IMR-90 (cell line): ENCODE measurements around the gene IMMP1L. TPM values are rescaled to one million over a fixed set of nuclear protein-coding genes. Genes with fewer than 3 reads are reported as not detected.

Experiments
- ATAC-seq: fragments of 200-7000 bp; cut with Tn5 transposase; 2 replicates; pipeline ENCODE4 v1.9.1; 2020; ENCODE audit warnings: low read depth, mild to moderate bottlenecking, moderate library complexity
- BruUV-seq: library from RNA; stranded (reverse); fragments of 400-500 nt; replicated peaks from 2 replicates; lab custom pipeline; 2021; lab: Mats Ljungman, UMichigan
- CTCF ChIA-PET: fragments of 300-600 bp; formaldehyde crosslinking; extraction: SDS; loops from one replicate; lab custom pipeline; 2021; ENCODE audit warnings: antibody characterized with exemption; lab: Yijun Ruan, JAX
- POLR2A ChIA-PET: fragments of 300-600 bp; sonication (Branson Sonifier 250); formaldehyde crosslinking; loops from one replicate; lab custom pipeline; 2022; ENCODE audit warnings: antibody characterized with exemption; ENCODE audit not compliant: unreplicated experiment; lab: Charles Lee
- DNase-seq: peaks from one replicate; pipeline ENCODE4 v3.0.0; 2013
- H2AFZ ChIP-seq: replicated peaks from 2 replicates; pipeline ENCODE3; 2013; ENCODE audit warnings: low read length, mild to moderate bottlenecking; ENCODE audit not compliant: poor library complexity
- H2AK5ac ChIP-seq: 2 replicates; pipeline ENCODE4 v1.6.1; 2013; ENCODE audit warnings: low read depth, low read length, inconsistent platforms
- H2AK9ac ChIP-seq: replicated peaks from 2 replicates; pipeline ENCODE3; 2013; ENCODE audit warnings: mild to moderate bottlenecking, low read depth, low read length, moderate library complexity; ENCODE audit not compliant: poor library complexity
- H2BK120ac ChIP-seq: 2 replicates; pipeline ENCODE4 v1.6.1; 2013; ENCODE audit warnings: low read depth, low read length, inconsistent platforms
- H2BK15ac ChIP-seq: 3 replicates; pipeline ENCODE4 v1.6.1; 2013; ENCODE audit warnings: low read depth, low read length, inconsistent platforms
- H2BK20ac ChIP-seq: 2 replicates; pipeline ENCODE4 v1.6.1; 2013; ENCODE audit warnings: low read depth, mild to moderate bottlenecking, inconsistent platforms, low read length, moderate library complexity
- H2BK5ac ChIP-seq: 2 replicates; pipeline ENCODE4 v1.6.1; 2013; ENCODE audit warnings: mild to moderate bottlenecking, low read depth, low read length, inconsistent platforms; ENCODE audit not compliant: poor library complexity, severe bottlenecking
- H3K14ac ChIP-seq: replicated peaks from 2 replicates; pipeline ENCODE4 v1.6.1; 2013; ENCODE audit warnings: low read depth, low read length, inconsistent platforms
- H3K18ac ChIP-seq: 2 replicates; pipeline ENCODE4 v1.6.1; 2013; ENCODE audit warnings: low read depth, low read length, control low read depth
- H3K23ac ChIP-seq: 2 replicates; pipeline ENCODE4 v1.6.1; 2013; ENCODE audit warnings: low read depth, low read length, inconsistent platforms
- H3K27ac ChIP-seq: 2 replicates; pipeline ENCODE4 v1.5.1; 2013; ENCODE audit warnings: mild to moderate bottlenecking, control low read depth, low read length; ENCODE audit not compliant: insufficient read depth
- H3K27me3 ChIP-seq: 2 replicates; pipeline ENCODE4 v1.6.1; 2013; ENCODE audit warnings: low read length; ENCODE audit not compliant: control insufficient read depth, insufficient read depth
- H3K36me3 ChIP-seq: 2 replicates; pipeline ENCODE4 v1.6.1; 2013; ENCODE audit warnings: low read length, mixed read lengths; ENCODE audit not compliant: control insufficient read depth, insufficient read depth
- H3K4ac ChIP-seq: 2 replicates; pipeline ENCODE4 v1.6.1; 2013; ENCODE audit warnings: low read depth, low read length, inconsistent platforms
- H3K4me1 ChIP-seq: 2 replicates; pipeline ENCODE4 v1.6.1; 2013; ENCODE audit warnings: low read length, mixed read lengths; ENCODE audit not compliant: control insufficient read depth, insufficient read depth
- H3K4me2 ChIP-seq: 2 replicates; pipeline ENCODE4 v1.6.1; 2013; ENCODE audit warnings: low read depth, mild to moderate bottlenecking, control low read depth, low read length, moderate library complexity
- H3K4me3 ChIP-seq: 2 replicates; pipeline ENCODE4 v1.5.1; 2013; ENCODE audit warnings: low read depth, mild to moderate bottlenecking, control low read depth, low read length, moderate library complexity; ENCODE audit not compliant: insufficient read depth
- H3K56ac ChIP-seq: 2 replicates; pipeline ENCODE4 v1.6.1; 2013; ENCODE audit warnings: low read length, inconsistent platforms; ENCODE audit not compliant: insufficient read depth; ENCODE audit errors: extremely low read depth
- H3K79me1 ChIP-seq, 2 experiments: 2 replicates each; pipeline ENCODE4 v1.6.1; 2013; ENCODE audit warnings: low read length in 2 of 2, inconsistent platforms in 1 of 2, low read depth in 1 of 2
- H3K9ac ChIP-seq: 2 replicates; pipeline ENCODE4 v1.6.1; 2013; ENCODE audit warnings: low read depth, low read length, control low read depth
- H3K9me1 ChIP-seq: 2 replicates; pipeline ENCODE4 v1.6.1; 2013; ENCODE audit warnings: low read length, inconsistent platforms; ENCODE audit not compliant: insufficient read depth
- H3K9me3 ChIP-seq: 2 replicates; pipeline ENCODE4 v1.6.1; 2013; ENCODE audit warnings: low read length; ENCODE audit not compliant: control insufficient read depth, insufficient read depth
- H4K20me1 ChIP-seq: 2 replicates; pipeline ENCODE4 v1.6.1; 2013; ENCODE audit warnings: low read length, inconsistent platforms; ENCODE audit not compliant: insufficient read depth
- H4K5ac ChIP-seq: 2 replicates; pipeline ENCODE4 v1.6.1; 2013; ENCODE audit warnings: mild to moderate bottlenecking, low read depth, low read length, control low read depth
- H4K8ac ChIP-seq, 2 experiments: 2 replicates each; pipeline ENCODE4 v1.6.1; 2013; ENCODE audit warnings: low read depth in 2 of 2, low read length in 2 of 2, control low read depth in 1 of 2, inconsistent platforms in 1 of 2
- H4K91ac ChIP-seq: 2 replicates; pipeline ENCODE4 v1.6.1; 2013; ENCODE audit warnings: low read depth, low read length, inconsistent platforms; ENCODE audit not compliant: insufficient read depth
- CHD1 ChIP-seq: IDR thresholded peaks from 2 replicates; pipeline ENCODE4 v1.6.1; 2012; ENCODE audit warnings: low read depth, low read length, improper control_type of control experiment
- FOS ChIP-seq: fragments of 150-350 bp; IDR thresholded peaks from 2 replicates; pipeline ENCODE4 v1.6.1; 2016; ENCODE audit warnings: low read depth, low read length
- MAFK ChIP-seq: IDR thresholded peaks from 2 replicates; pipeline ENCODE4 v1.6.1; 2012; ENCODE audit warnings: low read depth, low read length, improper control_type of control experiment
- NFE2L2 ChIP-seq: fragments of 150-350 bp; IDR thresholded peaks from 2 replicates; pipeline ENCODE4 v1.6.1; 2016; ENCODE audit warnings: low read depth, mild to moderate bottlenecking, low read length
- POLR2A ChIP-seq: IDR thresholded peaks from 2 replicates; pipeline ENCODE4 v1.6.1; 2012; ENCODE audit warnings: mild to moderate bottlenecking, low read depth, low read length
- RAD21 ChIP-seq: IDR thresholded peaks from 2 replicates; pipeline ENCODE4 v1.6.1; 2012; ENCODE audit warnings: low read length, improper control_type of control experiment
- SMC3 ChIP-seq: fragments of 150-350 bp; IDR thresholded peaks from 2 replicates; pipeline ENCODE4 v1.6.1; 2016; ENCODE audit warnings: low read depth, mild to moderate bottlenecking, antibody characterized with exemption, low read length, moderate library complexity
- WGBS, 2 experiments: methylation state at CpG; one replicate each; pipeline versions ENCODE4 v1.1.5 to v1.1.7; 2013; ENCODE audit warnings: missing lambda C conversion rate in 2 of 2; ENCODE audit not compliant: insufficient read length in 1 of 2; ENCODE audit errors: extremely low coverage in 2 of 2; 5-methylcytosine and 5-hydroxymethylcytosine counted together
- dilution Hi-C: fragments of 300-500 bp; cut with HindIII; formaldehyde crosslinking; loops from one replicate; pipeline ENCODE4 v1.14.3; 2018; ENCODE audit warnings: low sequenced_read_pairs; ENCODE audit not compliant: unreplicated experiment
- in situ Hi-C: fragments of 300-500 bp; cut with MboI; formaldehyde crosslinking; loops from 3 replicates; pipeline ENCODE4 v1.14.3; 2019; ENCODE audit warnings: low sequenced_read_pairs, inconsistent platforms, mixed read lengths
- intact Hi-C: fragments of 100-400 bp; cut with micrococcal nuclease; formaldehyde crosslinking; loops from 2 replicates; pipeline ENCODE4 v1.10.0; 2022
- polyA plus RNA-seq, 3 experiments: library from polyadenylated mRNA; depleted of rRNA; stranded (reverse); fragments of >200 nt; gene quantifications; 2 replicates each; pipeline ENCODE4 v1.2.3, GENCODE V29; 2012; ENCODE audit warnings: low replicate concordance in 1 of 3
- total RNA-seq: library from RNA; depleted of rRNA; stranded (reverse); fragments of >200 nt; gene quantifications from 2 replicates; pipeline ENCODE4 v1.2.3, GENCODE V29; 2012
- TF ChIP-seq, protein P1 (sequence below): fragments of 150-350 bp; IDR thresholded peaks from 2 replicates; pipeline ENCODE4 v1.6.1; 2016; ENCODE audit warnings: low read depth, mild to moderate bottlenecking, low read length, moderate library complexity, borderline replicate concordance

Gene IMMP1L
- total and polyA plus RNA-seq, 2 of the 4 experiments (the other 2 are of a cell fraction) = 5.0 to 10.7 TPM

DNA sequence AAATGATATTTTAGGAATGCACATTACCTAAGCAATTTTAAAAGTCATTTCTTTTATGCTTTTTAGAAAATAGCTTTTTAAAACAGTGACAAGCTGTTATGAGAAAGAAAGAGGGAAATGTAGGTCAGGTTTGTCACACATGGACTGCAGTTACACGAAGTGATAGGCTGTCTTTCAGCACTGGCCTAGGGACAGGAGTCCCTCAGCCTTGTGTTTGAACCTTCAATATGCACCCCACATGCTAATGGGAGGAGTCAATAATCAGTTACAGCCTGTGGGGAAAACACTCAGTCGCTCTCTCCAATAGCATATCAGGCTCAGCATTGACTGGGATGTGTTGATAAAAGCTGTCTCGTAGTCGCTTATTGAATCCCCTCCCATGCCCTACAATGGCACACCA, 94.0 kb downstream of the IMMP1L start:
- H3K9me1 ChIP-seq = peaks cover 10% of the 10 kb centered on the region; the same call in 1 of the 2 replicates
- ATAC-seq = no peak
- no peak overlapping the region for H3K4me3 ChIP-seq
- H2BK5ac ChIP-seq = no peak overlapping the region
- intact Hi-C loops (no loop called here), in situ Hi-C loops (no loop called here), dilution Hi-C loops (no loop called here)
- H4K20me1 ChIP-seq = peaks cover 3% of the 10 kb centered on the region; the same call in 1 of the 2 replicates
- no peak overlapping the region for H3K56ac ChIP-seq
- H3K79me1 ChIP-seq = no peaks in the 10 kb centered on the region; a peak in 1 of 4 replicates
- H4K5ac ChIP-seq = no peak overlapping the region
- H3K4me2 ChIP-seq = no peak overlapping the region
- no peak overlapping the region for H2AFZ ChIP-seq
- H3K23ac ChIP-seq = no peak overlapping the region
- no peak overlapping the region for H2BK120ac ChIP-seq
- H2BK20ac ChIP-seq = no peak overlapping the region
- no peak overlapping the region for H3K27ac ChIP-seq
- no CpG with 5 or more reads among the region's 4 CpGs for WGBS, 2 experiments
- 0 out of 2 replicates have a peak, but pooled peaks cover 3% of the 10 kb centered on the region for H3K4me1 ChIP-seq
- H3K9ac ChIP-seq = no peak overlapping the region
- no peak overlapping the region for H2BK15ac ChIP-seq
- no peak overlapping the region for H3K18ac ChIP-seq
- no peak overlapping the region for H4K8ac ChIP-seq
- no peak overlapping the region for H2AK5ac ChIP-seq
- H2AK9ac ChIP-seq = no peak overlapping the region
- H3K14ac ChIP-seq = 0 out of 2 replicates have a peak overlapping the region, but pooled peaks have one; percentile 48
- H3K27me3 ChIP-seq = no peaks in the 10 kb centered on the region
- TF ChIP-seq SMC3 = no peak
- no peak for TF ChIP-seq FOS
- TF ChIP-seq NFE2L2 = no peak
- no peak for TF ChIP-seq POLR2A
- no peak for TF ChIP-seq CHD1
- no peak for TF ChIP-seq RAD21
- TF ChIP-seq, protein P1, sequence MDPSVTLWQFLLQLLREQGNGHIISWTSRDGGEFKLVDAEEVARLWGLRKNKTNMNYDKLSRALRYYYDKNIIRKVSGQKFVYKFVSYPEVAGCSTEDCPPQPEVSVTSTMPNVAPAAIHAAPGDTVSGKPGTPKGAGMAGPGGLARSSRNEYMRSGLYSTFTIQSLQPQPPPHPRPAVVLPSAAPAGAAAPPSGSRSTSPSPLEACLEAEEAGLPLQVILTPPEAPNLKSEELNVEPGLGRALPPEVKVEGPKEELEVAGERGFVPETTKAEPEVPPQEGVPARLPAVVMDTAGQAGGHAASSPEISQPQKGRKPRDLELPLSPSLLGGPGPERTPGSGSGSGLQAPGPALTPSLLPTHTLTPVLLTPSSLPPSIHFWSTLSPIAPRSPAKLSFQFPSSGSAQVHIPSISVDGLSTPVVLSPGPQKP = no peak
- TF ChIP-seq MAFK = no peak
- no peak overlapping the region for H3K4ac ChIP-seq
- no TSS peak for BruUV-seq
- no peak for DNase-seq
- CTCF ChIA-PET = interaction anchor here (0.7 kb wide), 1 partner anchor 18 kb away, joined by 3 read pairs; no protein-coding TSS in a partner anchor
- H3K36me3 ChIP-seq = no peaks in the 10 kb centered on the region
- POLR2A ChIA-PET = no interaction called here
- H3K9me3 ChIP-seq = peaks cover 2% of the 10 kb centered on the region; the same call in 1 of the 2 replicates
- no peak overlapping the region for H4K91ac ChIP-seq
